Stimulated activated naive CD4-positive, alpha-beta T cell (primary cell): ENCODE measurements around the gene MTMR3.

ENCODE experiments used
- DNase-seq, 6 experiments: peaks; one replicate each; lab custom pipeline; 2025; lab: John Stamatoyannopoulos, UW

Gene MTMR3

DNA sequence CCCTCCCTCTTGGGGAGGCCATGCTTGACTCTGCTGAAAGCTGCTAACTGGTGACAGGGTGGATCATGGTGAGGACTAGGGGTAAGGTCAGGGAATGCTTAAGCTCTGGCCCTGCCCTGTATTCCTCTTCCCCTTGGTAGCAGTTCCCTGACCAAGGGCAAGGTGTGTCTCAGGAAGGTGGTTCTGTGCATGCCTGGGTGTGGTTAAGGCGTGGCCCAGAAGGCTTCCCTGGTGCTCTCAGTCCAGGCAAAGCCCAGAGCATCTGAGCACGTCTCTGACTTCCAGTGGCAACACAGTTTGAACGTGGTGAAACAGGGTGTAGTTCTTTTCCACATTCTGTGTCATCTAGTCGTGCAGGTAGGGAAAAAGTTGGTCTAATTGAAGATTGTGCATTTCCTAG, 144.2 kb downstream of the MTMR3 start:
- DNase-seq, result no peak

DNA sequence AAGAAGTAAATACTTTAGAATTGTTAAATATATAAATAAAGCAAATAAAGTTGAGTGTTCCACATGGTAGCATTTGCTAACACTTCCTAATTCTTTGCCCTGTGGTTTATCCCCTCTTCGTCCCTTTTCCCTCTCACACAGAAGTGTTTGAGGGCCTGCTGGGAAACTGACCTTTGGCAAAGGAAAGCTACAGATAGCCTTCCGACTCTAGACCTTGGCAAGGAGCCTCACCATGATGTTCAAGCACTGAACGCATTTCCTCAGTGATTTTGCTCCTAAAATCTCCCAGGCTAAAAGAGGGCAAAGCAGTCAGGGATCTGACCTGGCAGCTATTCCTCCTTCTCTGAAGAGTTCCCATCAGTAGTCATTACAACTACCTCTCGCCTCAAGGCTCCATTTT, 144.8 kb downstream of the MTMR3 start:
- DNase-seq, result no peak

DNA sequence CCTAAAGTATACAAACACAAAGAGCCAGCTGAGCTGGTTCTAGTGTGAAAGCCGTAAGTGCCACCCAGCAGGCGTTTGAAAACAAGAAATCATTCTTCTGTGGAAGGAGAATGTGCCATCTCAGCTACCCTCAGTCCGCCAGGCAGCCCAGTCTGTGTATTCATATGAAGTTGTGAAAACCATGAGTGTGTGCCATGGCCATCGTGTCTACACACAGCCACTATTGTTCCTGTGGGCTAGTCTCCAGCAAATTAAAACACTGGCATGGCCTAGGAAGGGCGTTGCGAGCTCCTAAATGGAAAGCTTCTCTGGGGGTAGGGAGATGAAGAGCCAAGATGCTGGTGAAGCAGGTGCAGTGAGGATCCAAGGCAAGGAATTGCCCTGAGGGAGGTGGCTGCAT, 145.8 kb downstream of the MTMR3 start:
- DNase-seq, result no peak

DNA sequence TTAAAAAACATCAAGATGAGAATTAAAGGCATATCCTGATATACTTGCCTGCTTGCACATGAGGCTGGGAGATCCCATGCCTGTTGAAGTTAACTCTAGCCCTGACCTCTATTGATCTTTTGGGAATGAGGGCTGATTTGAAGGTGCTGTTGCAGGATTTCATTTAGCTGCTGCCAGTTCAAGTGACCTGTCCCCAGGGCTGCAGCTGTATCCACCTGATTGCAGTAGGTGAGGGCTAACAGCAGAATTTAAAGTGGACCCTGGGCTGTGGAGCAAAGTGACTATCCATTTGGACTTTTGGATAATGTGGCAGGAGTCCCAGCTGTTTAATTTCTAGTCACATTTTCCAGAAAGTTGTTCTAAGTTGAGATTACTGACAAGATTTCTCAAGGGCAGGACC, 146.5 kb downstream of the MTMR3 start:
- no peak for DNase-seq

DNA sequence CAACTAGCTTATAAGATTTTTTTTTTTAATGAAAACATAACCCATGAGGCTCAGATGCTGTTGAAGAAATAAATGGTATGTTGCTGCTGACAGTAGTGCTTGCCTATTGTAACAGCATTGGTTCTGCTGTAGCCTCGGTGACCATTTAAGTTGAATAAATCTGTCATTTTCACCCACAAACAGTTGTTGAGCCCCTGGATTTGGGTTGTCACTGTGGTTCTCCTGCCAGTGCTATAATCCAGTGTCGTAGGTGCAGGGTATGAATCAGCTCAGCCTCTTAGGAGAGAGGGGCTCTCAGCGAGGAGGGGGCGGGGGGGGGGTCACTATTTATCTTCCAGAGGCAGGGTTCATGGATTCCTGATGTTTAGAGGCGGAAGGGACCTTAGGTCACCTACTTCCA, 147.4 kb downstream of the MTMR3 start:
- no peak for DNase-seq

DNA sequence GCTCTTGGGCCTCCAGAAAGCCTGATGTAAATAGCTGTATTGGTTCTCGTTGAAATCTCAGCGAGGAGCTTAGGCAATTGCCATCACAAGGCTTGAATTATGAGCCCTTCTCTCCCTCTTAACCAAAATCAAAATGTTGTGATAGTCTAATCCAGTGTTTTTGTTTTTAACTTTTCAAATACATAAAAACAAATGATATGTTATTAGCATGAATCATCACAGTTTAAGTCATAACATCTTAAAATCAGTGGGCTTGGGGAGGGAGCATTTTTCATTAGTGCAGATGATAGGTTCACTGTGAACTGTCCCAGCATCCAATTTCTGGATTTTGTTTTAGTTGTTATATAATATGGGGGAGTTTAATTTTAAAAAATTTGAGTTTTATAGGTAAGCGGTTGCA, 148.4 kb downstream of the MTMR3 start:
- no peak for DNase-seq

DNA sequence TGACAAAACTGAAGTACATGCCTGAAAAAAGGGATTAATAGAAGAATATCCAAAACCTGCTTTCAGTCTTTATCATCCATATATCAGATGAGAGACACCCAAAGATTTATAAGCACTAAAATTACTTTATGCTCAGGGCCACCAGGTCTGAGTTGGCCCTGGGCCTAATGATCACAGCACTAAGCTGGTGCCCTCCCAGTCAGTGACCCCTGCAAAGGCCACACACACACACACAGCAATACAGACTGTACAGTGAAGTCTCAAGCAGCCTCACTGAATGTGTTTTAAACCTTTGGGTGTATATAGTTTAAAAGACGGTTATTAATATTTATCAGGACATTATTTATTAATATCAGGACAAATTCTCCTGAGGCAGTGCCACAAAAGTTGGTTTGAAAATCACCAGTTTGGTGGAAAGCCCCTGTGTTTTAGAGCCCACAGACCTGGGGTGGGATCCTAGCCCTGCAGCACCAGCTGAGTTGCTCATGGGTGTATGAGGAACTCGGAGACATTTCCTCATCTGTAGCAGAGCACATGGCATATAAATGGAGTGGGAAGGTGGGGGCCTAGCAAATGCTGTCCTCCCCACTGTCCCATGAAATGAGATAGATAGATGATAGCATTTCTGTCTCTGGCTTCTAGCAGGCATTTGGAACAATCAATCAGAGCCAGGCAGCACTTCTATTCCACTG, 148.9 kb downstream of the MTMR3 start:
- DNase-seq, result no peak

DNA sequence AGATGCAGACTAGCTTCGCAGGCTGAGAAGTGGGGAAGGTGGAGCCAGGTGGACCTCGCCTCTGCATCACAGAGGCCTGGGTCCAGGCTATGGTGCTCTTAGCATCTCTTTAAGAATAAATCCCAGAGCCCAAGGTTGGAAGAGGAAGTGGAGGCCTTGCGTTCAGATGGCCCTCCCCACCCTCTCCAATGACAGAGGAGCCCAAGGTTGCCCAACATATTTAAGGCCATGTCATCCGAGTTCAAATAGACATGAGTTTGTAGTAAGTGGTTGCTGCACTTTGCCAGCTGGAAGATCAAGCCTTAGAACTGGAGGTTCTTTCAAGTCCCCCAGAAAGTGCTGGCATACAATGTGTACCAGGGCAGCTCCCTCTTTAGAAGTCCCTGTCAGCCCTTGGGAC, 150.2 kb downstream of the MTMR3 start:
- no peak for DNase-seq

DNA sequence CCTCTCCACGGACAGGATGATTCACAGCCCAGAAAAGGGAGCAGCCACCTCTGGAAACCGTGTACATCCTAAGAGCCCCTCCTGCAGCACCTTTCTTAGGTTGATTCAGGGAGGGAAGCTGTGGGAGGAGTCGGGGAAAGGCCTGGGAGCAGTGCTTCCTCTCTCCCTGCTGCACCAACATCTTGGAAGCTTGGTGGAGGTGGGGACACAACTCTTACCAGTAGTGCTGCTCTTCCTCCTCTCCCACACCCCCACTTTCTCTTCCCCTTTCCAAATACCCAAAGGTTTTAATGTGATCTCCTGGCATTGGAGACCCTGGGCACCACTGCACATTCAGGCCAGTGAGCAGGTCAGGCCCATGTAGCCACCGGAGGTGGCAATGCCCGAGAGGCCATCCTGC, 150.9 kb downstream of the MTMR3 start:
- DNase-seq, result no peak

DNA sequence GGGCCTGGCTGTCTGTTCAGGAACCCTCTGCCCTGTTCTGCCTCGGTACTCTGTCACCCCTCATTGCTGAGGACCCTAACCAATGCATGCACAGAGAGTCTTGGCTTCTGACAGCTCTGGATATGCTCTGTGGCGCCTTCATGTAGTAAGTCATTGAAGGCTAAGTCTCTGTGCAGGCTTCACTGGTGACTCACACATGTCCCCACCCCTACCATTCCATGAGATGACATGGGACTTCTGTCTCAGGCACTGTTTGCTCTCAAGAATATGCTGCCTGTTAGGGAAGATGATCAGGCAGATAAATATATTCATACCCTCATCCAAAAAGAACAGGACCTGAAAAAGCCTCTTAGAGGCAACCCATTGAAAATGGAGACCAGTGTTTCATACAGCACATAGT, 153.7 kb downstream of the MTMR3 start:
- no peak for DNase-seq

DNA sequence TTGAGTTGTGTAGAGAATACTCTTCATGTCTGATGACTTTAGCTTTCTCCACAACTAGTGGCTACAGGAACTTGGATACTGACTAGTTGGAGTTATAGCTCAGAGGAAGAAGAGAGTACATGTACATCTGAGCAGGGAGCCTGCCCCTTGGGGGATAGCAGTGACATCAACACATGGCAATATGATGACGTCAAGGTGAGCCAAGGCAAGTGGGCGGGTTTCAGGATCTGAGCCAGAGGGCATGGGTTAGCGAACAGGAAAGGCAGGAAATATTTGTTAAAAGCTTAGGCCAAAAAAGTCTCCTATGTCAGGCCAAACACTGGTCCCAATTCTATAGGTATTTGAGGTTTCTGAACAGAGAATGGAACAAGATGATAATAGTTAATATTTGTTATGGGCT, 155.2 kb downstream of the MTMR3 start:
- no peak for DNase-seq

DNA sequence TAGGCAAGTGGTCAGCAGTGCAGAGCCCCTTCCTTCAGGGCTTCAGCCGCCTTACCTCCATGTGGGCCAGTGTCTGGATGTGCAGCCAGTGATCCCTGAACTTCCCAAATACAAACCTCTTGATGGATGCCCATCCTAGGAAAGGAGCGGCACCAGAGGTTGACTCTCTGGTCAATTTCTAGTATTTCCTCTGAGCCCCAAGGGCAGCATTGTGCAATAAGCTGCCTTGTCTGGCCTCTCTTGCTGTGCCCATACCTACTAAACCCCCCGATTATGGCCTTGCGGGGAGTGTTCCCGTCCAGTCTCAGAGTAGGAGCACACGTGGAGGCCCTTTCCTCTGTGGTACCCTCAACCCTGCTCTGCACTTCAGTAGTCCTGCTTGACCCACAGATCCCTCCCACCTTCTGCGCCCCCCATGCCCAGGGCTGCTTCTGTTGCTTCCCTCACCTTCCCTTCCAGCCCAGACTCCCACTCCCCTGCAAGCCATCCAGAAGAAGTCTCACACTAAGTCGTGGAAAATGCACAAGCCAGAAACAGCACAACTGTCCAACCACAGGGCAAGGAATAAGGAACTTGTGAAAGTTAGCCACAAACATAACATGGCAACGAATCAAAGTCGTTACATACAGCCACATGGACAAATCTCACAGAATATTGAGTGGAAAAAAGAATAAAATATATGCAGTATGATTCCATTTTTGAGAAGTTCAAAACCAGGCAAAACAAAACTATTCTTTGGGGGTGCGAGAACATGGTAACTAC, 157.7 kb downstream of the MTMR3 start:
- DNase-seq, result no peak

DNA sequence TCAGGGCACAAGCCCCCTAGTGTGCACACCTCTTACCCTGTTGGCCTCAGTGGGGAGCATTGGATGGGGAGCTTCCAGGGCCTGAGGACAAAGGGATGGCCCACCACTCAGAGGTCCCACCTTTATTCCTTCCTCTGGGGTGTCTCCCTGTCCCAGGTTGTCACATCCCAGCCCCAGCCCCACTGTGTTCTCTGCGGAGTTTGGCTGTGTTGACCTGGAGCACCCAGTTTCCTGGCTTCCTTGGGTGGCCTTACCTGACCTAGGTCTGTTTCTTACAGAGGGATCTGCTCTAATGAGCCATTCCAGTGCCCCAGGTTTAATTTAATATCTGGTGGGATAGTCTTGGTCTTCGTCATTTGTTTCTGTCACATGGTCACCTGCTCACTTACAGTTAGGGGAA, 158.5 kb downstream of the MTMR3 start:
- no peak for DNase-seq

DNA sequence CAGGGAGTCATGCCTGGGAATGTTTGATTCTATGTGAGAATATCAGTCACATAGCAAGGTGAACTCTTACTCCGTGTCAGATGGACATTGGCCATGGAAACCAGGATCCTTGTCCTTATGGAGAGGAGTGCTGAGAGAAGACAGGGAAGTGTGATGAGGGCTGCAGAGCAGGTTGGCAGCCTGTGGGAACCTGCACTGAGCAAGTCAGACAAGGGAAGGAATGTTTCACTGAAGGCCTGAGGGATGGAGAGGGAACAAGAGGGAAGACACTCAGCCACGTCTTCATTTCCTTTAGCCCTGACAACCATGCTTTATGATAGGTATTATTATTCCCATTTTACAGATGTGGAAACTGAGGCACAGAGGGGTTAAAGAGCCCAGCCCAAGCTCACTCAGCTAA, 158.9 kb downstream of the MTMR3 start:
- no peak for DNase-seq

DNA sequence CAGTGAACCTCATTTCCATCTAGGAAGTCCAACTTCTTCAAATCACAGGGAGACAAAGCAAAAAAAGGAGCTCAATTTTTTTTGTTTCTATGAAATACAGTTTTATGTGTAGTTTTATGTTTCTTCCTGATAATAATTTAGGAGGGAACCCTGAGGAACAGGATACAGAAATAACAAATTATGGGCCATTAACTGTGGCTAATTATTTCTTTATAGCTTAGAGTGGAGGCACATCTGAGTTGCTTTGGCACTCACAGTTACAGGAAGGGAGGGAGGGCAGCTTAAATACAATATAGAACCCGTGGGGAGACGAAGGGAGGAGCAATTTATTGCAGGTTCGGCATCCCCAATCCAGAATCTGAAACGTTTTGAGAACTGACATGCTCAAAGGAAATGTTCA, 160.2 kb downstream of the MTMR3 start:
- no peak for DNase-seq

DNA sequence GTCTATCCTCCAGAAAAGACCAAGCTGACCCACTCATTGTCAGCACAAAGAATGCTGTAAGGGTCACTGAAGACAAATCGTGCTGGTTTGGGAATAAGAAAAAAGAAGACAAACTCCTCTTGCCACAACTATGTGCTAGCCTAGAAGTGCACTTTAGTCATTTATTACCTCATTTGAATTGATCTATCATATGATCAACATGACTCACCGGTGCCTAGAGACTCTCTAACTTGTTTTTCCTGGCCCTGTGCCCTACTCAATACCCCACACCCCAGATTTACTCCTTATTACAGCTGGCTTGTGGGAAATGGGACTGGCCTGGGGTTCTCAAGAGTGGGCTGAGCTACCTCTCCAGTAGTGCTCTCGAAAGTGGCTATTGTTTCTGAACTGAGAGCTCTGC, 161.4 kb downstream of the MTMR3 start:
- DNase-seq, result no peak

DNA sequence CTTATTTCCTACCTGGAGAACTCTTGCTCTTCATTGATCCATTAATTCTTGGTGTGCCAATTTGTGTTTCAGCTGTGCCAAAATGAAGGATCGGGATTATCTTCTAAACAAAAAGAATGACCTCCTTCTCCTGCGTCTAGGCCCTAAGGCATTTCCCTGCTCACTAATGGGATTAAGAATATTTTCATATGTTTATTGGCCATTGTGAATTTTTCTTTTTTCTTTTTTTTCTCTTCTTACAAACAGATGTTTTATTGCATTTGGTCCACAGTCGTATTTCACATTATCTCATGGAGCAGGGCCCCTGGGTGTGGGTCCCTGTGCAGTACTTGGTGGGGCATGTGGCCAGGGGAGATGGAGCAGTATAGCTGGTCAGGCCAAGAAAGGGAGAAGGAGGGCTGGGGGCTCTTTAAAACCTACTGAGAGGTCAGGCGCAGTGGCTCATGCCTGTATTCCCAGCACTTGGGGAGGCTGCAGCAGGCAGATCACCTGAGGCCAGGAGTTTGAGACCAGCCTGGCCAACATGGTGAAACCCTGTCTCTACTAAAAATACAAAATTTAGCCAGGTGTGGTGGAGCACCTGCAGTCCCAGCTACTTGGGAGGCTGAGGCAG, 162.0 kb downstream of the MTMR3 start:
- DNase-seq, result no peak

DNA sequence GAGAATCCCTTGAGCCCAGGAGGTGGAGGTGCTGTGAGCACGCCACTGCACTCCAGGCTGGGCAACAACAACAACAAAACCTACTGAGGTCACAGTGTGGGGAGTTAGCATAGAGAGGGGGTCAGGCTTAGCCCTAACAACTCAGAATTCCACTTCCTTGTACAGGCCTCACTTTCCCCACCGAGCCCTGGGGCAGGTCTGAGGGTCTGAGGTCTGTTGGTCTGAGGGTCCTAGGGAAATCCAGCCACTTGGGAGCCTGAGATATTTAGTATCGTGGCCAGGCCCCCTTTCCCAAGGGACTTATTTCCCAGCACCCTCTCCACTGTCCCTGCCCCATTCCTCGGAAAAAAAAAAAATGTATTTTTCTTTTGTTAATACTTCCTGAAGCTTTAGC, 162.5 kb downstream of the MTMR3 start:
- no peak for DNase-seq

DNA sequence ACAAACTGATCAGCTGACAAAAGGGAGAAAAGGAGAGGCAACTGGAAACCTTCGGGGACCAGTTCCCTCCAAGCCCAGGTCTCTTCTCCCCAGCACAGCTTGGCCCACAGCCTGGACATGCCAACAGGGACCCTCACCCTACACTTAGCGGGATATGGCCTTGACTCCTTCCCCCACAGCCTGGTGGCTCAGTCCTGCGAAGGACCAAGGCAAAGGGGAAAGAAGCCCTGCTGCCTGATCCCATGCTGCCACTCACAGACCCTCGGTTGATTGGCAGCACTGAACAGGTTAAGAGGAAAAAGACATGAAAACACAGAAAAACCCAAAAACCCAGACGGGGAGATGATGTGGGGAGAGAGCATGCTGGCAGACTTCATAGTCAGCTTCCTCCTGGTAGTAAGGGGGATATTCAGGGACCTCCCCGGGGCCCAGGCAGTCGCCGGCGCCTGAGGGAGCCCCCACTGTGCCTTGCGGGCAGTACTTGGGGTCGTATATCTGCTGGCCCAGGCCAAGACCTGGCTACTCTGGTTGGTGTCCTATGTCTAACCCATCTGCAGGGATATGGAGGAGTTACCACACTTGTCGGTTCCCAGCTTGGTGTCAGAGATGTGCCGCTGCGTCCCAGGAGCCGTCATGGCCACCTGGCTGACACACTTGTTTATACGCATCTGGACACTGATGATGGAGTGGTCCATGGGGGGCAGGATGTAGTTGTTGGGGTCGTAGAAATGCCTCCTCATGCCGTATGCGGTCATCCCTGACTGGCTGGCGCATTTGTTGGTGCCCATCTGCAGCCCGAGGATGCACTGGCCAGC, 163.1 kb downstream of the MTMR3 start:
- no peak for DNase-seq

DNA sequence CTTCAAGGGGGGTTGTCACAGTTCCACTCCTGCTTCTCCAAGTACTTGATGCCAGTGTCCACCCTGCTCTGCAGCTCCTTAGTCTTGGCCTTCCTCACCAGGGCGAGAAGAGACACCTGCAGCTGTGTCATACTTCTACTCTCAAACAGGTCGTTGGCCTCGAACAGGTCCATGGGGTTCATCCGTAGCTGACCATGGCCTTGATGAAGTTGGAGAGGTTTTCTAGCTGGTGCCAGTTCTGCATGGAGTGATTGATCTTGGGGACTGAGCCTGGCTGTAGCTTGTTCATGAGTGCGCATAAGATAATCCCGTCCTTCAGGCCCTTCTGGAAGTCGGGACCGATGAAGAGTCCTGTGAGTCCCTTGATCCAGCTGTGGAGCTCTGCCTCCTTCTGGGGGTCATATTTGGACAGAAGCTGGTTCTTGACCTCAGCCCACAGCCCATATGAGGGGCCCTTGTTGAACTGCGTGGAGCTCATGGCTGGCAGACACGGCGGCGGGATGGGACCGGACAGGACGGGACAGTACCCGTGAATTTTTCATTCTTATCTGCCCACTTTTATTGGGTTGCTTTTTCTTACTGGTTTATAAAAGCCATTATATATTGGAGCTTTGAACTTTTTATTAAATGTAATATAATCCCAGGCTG, 163.9 kb downstream of the MTMR3 start:
- no peak for DNase-seq

DNA sequence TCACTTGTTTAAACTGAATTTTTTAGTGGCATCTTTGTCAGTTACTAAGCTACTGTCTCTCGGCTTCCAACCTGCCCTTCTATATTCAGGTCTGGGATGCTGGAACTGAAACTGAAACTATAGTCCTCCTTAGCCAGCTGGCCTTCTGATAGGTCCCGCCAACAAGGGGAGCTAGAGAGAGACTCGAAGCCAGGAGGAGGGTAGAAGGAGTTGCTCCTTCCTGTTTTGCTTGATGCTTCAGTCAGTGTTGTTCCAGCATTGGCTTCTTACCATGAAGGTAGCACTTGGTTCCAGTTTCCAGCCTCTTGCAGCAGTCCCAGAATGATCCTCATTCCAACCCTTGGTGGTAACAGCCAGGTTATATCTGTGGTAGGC, 164.4 kb downstream of the MTMR3 start:
- DNase-seq, result peak in 5 of 6 experiments; percentile 2 to 58 (median 28)

DNA sequence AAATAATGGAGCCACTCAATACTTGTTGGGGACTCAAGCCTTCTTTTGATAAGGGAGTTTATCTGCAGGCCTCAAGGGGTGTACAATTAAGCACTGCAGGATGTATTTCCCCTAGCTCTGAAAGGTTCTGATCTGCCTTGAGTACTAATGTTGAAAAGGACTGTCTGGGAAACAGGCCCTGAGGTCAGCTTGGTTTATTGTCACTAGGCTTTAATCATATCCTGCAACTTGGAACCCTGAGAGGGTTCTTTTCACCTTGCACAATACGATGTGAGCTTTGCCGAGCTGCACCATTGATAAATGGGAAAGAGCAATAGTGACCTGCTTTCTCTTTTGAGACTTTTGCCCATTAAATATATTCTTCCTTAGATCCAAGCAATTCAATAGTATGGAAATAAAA, 165.7 kb downstream of the MTMR3 start:
- no peak for DNase-seq
